ENCODE data around the gene OR4N5.

- no peak for TF ChIP-seq CTCF (conservative IDR thresholded peaks at IDR 0.05; ENCODE audit: low read length)
- no peak for TF ChIP-seq EZH2phosphoT487 (IDR thresholded peaks at IDR 0.05; ENCODE audit: borderline replicate concordance, low read depth, low read length)
Measured at GRCh38 chr14:20093442-20093841, 45.2 kb upstream of the OR4N5 start.

All from OCI-LY7 (cell line).